ENCODE data around the gene NUSAP1.

Gene NUSAP1

DNA sequence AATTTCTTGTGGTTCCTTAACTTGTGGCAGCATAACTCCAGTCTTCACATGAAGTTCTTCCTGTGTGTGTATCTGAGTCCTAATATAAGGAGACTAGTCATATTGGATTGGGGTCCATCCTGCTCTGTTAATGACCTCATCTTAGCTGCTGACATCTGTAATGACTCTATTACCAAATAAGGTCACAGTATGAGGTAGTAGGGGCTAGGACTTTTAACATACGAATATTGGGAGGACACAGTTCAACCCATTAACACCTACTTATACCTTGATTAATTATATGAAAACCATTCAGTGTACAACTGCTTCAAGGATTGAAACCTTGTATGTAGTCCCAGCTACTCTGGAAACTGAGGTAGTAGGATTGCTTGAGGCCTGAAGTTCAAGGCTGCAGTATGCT, 44.2 kb upstream of the NUSAP1 start:
- H3K36me3 ChIP-seq (ENCODE audit: insufficient read depth, low read length) = peaks cover 74% of the 10 kb centered on the region
- H3K79me2 ChIP-seq (ENCODE audit: insufficient read depth, low read length) = peaks cover 40% of the 10 kb centered on the region
- H4K20me1 ChIP-seq (ENCODE audit: insufficient read depth, low read length) = no peaks in the 10 kb centered on the region
- no peaks in the 10 kb centered on the region for H3F3A ChIP-seq (ENCODE audit: insufficient read depth, low read length)
- no peak overlapping the region for H3K4me3 ChIP-seq (ENCODE audit: low read depth, low read length, poor library complexity, severe bottlenecking)
- no peaks in the 10 kb centered on the region for H3K9me2 ChIP-seq (ENCODE audit: low read depth, low read length)
- H3K9me3 ChIP-seq (ENCODE audit: low read length) = no peaks in the 10 kb centered on the region
- TF ChIP-seq EZH2 (IDR thresholded peaks at IDR 0.05; ENCODE audit: borderline replicate concordance, low read length) (no peak), CTCF (IDR thresholded peaks at IDR 0.05; ENCODE audit: low read length) (no peak)
- no peak overlapping the region for H2AFZ ChIP-seq (ENCODE audit: low read length)
- no peak overlapping the region for H3K27ac ChIP-seq (ENCODE audit: low read depth, low read length, poor library complexity, severe bottlenecking)
- H3K9ac ChIP-seq (ENCODE audit: low read length) = no peak overlapping the region; the same call in 1 of the 2 replicates
- H3K4me1 ChIP-seq (ENCODE audit: insufficient read depth, low read length, severe bottlenecking) = peaks cover 65% of the 10 kb centered on the region
- no peaks in the 10 kb centered on the region for H3K27me3 ChIP-seq (ENCODE audit: insufficient read depth, low read length)
- H3K4me2 ChIP-seq (ENCODE audit: low read length) = peak overlapping the region; percentile 25; the same call in 1 of the 2 replicates

- TF ChIP-seq EZH2 (IDR thresholded peaks at IDR 0.05; ENCODE audit: borderline replicate concordance, low read length) (no peak), CTCF (IDR thresholded peaks at IDR 0.05; ENCODE audit: low read length) (no peak)
- Histone ChIP-seq H3K27me3 (ENCODE audit: insufficient read depth, low read length) (no peaks in the 10 kb centered on the region), H3K9me3 (ENCODE audit: low read length) (no peaks in the 10 kb centered on the region), H3K9me2 (ENCODE audit: low read depth, low read length) (no peaks in the 10 kb centered on the region), H2AFZ (ENCODE audit: low read length) (no peak overlapping the region), H3K79me2 (ENCODE audit: insufficient read depth, low read length) (peaks cover 30% of the 10 kb centered on the region), H3K4me1 (ENCODE audit: insufficient read depth, low read length, severe bottlenecking) (peaks cover 63% of the 10 kb centered on the region), H3K4me2 (ENCODE audit: low read length) (no peak overlapping the region), H4K20me1 (ENCODE audit: insufficient read depth, low read length) (no peaks in the 10 kb centered on the region), H3F3A (ENCODE audit: insufficient read depth, low read length) (no peaks in the 10 kb centered on the region), H3K9ac (ENCODE audit: low read length) (no peak overlapping the region), H3K27ac (ENCODE audit: low read depth, low read length, poor library complexity, severe bottlenecking) (peak overlapping the region; percentile 84), H3K4me3 (ENCODE audit: low read depth, low read length, poor library complexity, severe bottlenecking) (no peak overlapping the region), H3K36me3 (ENCODE audit: insufficient read depth, low read length) (peaks cover 77% of the 10 kb centered on the region)
Measured at GRCh38 chr15:41289953-41290352, 42.7 kb upstream of the NUSAP1 start.

DNA sequence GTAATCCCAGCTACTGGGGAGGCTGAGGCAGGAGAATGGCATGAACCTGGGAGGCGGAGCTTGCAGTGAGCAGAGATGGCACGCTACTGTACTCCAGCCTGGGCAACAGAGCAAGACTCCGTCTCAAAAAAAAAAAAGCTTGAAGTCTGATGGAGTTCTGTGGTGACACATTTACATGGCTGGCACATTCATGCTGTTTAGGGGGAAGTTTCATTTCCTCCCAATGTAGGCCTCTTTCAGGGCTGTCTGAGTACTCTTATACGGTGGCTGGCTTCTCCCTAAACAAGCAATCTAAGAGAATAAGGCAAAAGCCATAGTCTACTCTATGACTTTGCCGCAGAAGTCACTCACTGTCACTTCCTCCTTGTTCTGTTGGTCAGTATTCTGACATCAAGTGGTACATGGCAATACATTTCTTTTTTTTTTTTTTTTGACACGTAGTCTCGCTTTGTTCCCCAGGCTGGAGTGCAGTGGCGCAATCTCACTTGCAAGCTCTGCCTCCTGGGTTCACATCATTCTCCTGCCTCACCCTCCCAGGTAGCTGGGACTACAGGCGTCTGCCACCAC, 41.5 kb upstream of the NUSAP1 start:
- no peaks in the 10 kb centered on the region for H3K9me3 ChIP-seq (ENCODE audit: low read length)
- peaks cover 51% of the 10 kb centered on the region for H3K4me1 ChIP-seq (ENCODE audit: insufficient read depth, low read length, severe bottlenecking)
- no peak overlapping the region; the same call in 1 of the 2 replicates for H3K9ac ChIP-seq (ENCODE audit: low read length)
- H3K4me2 ChIP-seq (ENCODE audit: low read length) = peak overlapping the region; percentile 43; the same call in 1 of the 2 replicates
- no peaks in the 10 kb centered on the region for H3K9me2 ChIP-seq (ENCODE audit: low read depth, low read length)
- no peak for TF ChIP-seq CTCF (IDR thresholded peaks at IDR 0.05; ENCODE audit: low read length)
- TF ChIP-seq EZH2 (IDR thresholded peaks at IDR 0.05; ENCODE audit: borderline replicate concordance, low read length) = no peak
- H3K79me2 ChIP-seq (ENCODE audit: insufficient read depth, low read length) = peaks cover 19% of the 10 kb centered on the region; the same call in 1 of the 2 replicates
- peak overlapping the region; percentile 84 for H3K27ac ChIP-seq (ENCODE audit: low read depth, low read length, poor library complexity, severe bottlenecking)
- H2AFZ ChIP-seq (ENCODE audit: low read length) = no peak overlapping the region
- H3F3A ChIP-seq (ENCODE audit: insufficient read depth, low read length) = no peaks in the 10 kb centered on the region
- H3K36me3 ChIP-seq (ENCODE audit: insufficient read depth, low read length) = peaks cover 73% of the 10 kb centered on the region
- H4K20me1 ChIP-seq (ENCODE audit: insufficient read depth, low read length) = no peaks in the 10 kb centered on the region; the same call in 1 of the 2 replicates
- no peak overlapping the region for H3K4me3 ChIP-seq (ENCODE audit: low read depth, low read length, poor library complexity, severe bottlenecking)
- no peaks in the 10 kb centered on the region for H3K27me3 ChIP-seq (ENCODE audit: insufficient read depth, low read length)
